Islet of Langerhans (tissue), 1 donor: ENCODE measurements around the gene ACTL7A.

ENCODE experiments used
- FAIRE-seq: peaks from one replicate; lab custom pipeline; 2011; peaks lifted over from hg19 to GRCh38; lab: Jason Lieb, UNC

Gene ACTL7A

GRCh38 chr9:108850293-108850897 is 11.7 kb upstream of the ACTL7A start:
- no peak for FAIRE-seq

DNA sequence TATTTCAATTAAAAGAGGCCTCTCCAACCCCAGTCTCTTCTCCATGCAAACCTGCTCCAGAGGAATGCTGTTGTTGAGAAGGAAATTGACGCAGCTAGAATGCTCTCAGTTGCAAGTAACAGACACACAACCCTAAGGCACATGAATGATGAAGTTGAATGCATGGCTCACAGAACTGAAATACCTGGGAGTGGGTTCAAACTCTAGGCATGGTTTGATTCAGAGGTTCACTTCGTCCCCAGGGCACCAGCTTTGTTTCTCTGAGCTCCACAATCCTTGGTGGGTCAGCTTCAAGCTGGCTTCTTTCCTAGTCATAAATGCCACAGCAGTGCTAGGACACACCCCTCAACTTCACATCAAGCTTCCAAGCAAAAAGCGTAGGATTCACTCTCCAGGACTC is 10.9 kb upstream of the ACTL7A start:
- no peak for FAIRE-seq

DNA sequence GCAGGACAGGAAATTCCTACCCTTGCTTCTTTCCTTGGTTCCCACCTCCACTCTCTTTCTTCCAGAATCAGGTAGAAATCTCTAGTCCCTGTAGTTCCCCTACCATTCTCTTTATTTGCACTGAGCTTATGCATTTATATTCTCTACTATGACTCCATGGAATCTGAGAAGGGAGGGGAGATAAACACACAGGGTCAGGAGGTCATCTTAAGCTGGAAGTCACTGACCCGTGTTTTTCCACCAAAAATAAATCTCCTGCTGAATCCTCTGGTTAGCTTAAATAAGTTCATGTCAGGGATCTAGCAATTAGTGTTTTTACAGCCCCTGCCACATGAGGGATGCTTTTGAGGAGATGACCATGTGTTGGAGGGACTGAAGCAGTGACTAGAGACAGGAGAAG is 10.0 kb upstream of the ACTL7A start:
- no peak for FAIRE-seq

GRCh38 chr9:108854094-108854493 is 8.0 kb upstream of the ACTL7A start:
- no peak for FAIRE-seq

DNA sequence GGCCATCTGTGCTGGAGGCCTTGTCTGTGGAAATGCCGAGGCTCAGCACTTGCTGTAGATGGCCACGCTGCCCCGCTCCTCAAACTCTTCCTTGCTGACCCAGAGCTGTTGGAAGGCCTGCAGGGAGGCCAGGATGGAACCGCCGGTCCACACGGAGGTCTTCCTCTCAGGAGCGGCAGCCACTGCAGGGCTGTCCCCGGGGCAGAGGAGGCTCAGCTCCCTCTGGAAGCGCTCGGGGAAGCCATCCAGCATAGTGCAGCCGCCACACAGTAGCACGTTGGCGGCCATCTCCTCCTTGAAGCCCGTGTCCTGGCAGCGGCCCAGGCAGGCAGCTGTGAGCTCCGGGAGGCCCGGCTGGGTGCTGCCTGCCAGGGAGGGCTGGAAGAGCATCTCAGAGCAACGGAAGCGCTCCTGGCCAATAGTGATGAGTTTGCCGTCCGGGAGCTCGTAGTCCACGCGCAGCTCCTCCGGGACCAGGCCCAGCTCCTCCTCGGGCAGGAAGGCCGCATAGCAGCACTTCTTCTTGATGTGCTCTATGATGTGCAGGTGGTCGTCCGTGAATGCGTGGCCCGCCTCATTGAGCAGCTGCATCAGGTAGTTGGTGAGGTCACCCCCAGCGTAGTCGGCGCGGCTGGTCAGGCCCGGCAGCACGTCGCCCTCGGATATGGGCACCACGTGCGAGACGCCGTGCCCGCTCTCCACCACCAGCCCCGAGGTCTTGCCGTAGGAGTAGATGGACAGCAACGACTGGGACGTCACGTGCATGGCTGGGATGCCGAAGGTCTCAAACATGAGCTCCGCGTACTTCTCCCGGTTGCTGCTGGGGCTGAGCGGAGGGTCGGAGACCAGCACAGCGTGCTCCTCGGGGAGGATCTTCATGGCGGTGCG is 7.2 kb upstream of the ACTL7A start:
- no peak for FAIRE-seq

DNA sequence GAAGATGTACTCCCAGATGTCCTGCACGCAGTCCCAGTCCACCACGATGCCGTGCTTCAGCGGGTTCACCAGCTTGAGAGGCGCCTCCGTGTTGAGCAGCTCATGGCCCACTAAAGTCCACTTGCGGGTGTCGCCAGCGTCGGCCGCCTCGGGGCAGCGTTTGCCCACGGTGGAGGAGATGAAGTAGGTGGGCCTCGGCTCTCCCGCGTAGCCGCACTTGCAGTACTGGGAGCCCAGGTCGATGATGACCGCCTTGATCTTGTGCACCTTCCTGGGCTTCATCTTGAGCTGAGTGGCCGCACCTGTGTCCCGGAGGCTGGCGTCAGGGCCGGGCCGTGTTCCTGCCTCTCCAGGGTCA is 6.6 kb upstream of the ACTL7A start:
- no peak for FAIRE-seq

DNA sequence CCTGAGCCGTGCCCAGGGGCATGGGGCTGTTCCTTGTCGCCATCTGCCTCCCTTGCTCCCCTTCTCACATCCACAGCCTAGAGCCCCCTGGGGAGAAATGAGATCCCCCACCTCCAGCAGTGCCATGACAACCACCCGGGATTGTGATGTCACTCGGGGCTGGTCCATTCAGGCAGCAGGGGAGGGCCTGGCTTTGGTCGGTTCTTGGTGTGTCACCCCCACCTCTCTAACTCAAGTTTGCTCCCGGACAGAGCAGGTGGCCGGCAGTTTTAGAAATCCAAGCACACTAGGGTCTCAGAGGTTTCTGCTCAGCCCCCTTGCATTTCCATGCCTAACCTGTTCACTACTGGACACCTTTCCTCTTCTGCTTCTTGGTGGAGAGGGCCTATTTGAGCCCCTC is 6.2 kb upstream of the ACTL7A start, which contains the start of gene ACTL7B:
Gene ACTL7B (minus strand): TSS at position 99 of the 400 bp plus-strand sequence. CDS start 56 bp downstream, at position 43.
- FAIRE-seq = no peak

DNA sequence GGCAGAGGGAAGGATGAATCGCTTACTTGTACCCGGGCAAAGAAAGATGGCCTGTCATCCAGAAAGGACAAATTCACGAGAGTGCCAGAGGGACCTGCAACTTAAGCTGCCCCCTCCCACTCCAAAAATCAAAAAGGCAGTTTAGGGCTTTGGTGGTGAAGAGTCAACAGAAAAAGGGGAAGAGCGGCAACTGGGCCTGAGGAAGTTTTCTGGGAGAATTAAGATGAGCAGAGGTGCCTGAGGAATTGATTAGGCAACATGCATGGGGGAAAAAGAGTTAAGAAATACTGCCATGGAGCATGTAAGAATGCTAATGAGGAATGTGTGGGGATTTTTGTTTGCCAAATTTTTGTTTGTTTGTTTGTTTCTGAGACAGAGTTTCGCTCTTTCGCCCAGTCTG is 4.5 kb upstream of the ACTL7A start:
- FAIRE-seq = no peak

- no peak for FAIRE-seq
These were observed 2.5 kb upstream of the ACTL7A start for GRCh38 chr9:108859459-108860114.

- FAIRE-seq = no peak
These were observed 1.7 kb upstream of the ACTL7A start for GRCh38 chr9:108860354-108860753.

- no peak for FAIRE-seq
These were observed 1.3 kb upstream of the ACTL7A start for GRCh38 chr9:108860764-108861163.

DNA sequence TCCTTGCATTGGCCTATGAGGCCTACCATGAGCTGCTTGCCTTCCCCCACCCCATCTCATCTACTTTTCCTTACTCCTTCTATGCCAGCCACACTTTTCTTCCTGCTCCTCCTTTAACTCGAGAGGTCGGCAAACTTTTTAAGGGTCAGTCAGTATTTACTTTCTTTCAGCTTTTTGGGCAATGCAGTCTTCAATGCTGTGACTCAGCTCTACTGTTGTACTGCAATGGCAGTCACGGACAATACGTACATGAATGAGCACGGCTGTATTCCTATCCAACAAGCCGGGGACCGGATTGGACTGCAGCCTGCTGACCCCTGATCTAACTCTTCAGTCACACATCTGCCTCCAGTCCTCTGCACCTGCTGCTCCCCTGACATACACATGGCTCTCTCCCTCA is 602 bp upstream of the ACTL7A start:
- FAIRE-seq = no peak

DNA sequence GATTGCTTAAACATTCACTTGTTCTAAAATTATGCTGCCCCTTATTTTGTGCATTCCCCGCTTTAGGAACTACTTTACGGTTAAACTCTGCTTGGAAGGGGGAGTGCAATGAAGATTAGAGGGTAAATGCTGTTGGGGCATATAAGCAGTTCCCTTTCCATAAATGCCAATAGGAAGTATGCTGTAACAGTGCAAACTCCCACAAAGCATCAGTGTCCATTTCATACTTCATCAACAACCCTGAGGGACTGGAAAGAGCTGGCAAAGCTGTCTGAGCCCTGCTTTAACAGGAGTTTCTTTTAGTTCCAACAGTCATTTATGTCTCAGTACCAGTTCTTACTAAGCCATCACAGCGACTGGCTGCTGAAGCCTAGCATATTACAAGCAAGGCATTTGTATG is 1.8 kb downstream of the ACTL7A start:
- FAIRE-seq = no peak

- no peak for FAIRE-seq
These were observed 2.4 kb downstream of the ACTL7A start for GRCh38 chr9:108864446-108864845.

- FAIRE-seq = no peak
These were observed 3.0 kb downstream of the ACTL7A start for GRCh38 chr9:108865037-108865436.

- no peak for FAIRE-seq
These were observed 3.9 kb downstream of the ACTL7A start for GRCh38 chr9:108866001-108866420.

DNA sequence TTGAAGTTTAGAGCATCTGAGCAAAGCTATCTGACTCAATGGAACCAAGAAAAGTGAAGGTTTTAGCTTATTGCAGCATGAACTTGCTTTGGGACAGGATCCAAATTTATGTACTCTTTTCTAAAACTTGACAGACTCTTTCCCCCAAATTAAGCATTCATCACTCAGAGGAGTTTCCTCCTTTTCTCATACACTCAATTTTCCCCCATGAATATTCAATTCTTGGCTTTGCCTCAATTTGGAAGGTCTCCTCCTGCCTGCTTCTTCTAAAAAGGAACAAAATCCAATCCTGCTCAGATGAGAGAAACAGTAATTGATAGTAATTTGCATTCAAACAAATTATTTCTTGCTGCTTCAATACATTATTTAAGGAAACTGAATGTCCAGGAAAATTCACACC is 5.0 kb downstream of the ACTL7A start:
- no peak for FAIRE-seq

DNA sequence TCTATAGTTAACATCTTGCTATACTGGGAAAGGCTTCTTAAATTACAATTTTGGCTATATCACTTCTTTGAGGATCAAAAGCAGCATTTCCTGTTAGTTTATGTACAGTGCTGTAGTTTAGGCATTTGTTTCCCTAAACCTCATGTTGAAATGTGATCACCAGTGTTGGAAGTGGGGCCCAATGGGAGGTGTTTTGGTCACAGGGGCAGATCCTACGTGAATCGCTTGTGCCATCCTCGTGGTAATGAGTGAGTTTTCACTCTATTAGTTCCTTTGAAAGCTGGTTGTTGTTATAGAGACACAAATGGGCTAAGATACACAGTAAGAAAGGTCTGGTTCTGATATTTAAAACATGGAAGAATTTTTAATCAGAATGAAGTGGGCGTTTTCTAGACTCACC is 5.8 kb downstream of the ACTL7A start:
- FAIRE-seq = no peak

DNA sequence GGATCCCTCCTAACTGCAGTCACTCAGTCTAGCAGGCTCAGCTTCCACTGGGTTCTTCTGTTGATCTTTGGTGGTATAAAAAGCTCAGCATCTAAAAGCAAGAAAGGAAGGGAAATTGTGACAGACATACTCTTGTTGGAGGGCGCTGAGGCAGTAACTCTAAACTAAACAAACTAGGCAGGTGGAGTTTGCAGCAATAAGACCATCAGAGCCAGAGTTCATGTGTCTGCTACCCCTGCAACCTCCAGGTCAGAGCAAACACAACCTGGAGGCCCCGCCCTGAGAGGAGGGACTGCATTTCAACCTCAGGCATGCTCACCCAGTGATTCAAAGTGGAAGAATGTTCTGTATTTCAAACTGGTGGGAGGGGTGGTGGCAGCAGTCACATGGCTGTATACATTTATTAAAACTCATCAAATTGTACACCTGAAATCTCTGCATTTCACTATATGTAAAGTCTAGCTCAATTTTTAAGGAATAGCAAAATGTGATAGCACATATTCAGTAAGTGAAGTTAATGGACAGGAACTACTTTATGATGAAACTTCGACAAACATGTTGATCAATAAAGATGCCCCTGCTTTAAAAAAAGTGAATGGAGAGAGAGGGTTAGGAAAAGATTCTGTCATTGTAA is 7.1 kb downstream of the ACTL7A start:
- no peak for FAIRE-seq

DNA sequence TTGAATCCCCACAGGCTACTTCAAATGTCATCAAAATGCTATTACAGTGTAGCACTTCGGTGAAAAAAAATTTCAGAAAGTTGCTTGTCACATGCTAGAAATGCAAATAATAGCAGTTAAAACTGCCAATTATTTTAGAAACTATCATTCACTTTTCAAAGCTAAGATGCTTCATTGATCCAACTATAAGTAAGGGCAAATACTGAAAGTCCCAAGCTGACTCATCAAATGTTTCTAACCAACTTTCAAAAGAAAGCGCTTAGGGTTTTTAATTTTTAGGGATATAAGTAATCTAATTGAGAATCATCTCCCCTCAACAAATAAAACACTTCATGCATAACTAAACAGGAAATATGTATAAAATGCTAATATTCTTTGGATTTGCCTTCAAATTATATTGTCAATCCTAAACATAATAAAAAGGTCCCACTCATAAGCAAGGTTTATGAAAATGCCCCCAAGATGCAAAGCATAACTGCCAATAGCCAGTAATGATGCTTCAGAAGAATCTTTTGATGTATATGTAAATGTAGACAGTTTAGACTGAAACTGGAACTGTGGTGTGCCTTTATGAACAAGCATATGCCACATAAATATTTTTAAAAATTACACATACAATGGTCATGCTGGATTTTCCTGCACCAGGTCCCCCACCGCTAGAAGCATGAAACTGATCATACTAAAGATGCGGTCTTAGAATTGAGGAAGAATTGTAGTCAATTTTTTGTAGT is 12.2 kb downstream of the ACTL7A start:
- no peak for FAIRE-seq

DNA sequence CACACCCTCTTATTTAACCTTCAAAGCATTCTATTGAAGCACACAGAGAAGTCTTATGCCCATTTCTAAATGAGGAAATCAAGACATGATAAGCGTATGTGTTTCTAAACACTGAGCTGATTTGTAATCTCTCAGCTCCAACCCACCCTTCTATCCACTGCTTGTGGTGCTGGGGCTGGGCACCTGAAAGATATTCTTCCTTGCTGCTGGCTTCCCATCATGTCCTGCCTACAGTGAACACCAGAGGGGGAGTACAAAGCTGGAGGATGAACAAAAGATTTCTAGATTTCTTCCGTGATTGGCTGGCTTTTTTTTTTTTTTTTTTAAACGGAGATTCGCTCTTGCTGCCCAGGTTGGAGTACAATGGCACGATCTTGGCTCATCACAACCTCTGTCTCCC is 14.4 kb downstream of the ACTL7A start:
- FAIRE-seq = no peak

GRCh38 chr9:108877524-108877923 is 15.5 kb downstream of the ACTL7A start:
- FAIRE-seq = no peak
